ENCODE measurements around the gene OGN. TPM values are rescaled to one million over a fixed set of nuclear protein-coding genes. Genes with fewer than 3 reads are reported as not detected.

The OGN gene
- total and polyA plus RNA-seq, 2 of the 13 experiments (the other 11 are each of a cell fraction or from before 2014, with no cell fraction given) = not detected

DNA sequence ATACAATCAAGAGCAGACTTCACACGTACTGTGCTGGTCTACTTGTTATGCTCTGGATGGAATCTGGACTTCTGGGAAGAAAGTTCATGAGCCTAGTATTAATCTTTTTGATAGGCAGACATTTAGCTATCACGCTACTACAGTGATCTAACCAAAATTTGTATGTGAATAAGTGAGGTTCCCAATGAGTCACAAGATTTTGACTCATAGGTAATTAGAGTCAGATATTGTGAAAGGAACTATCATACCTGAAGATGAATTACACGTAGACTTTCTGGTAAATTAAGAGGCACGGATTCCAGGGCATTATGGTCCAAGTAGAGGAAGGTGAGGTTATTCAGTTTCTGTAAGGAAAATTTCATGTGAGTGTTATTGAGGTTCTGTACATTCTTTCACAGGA is 18.4 kb downstream of the OGN start:
- Histone ChIP-seq H3K9me3 (ENCODE audit: low read length) (no peaks in the 10 kb centered on the region), H3K36me3 (replicated peaks in 1 of 2; ENCODE audit: control insufficient read depth in 1 of 2, insufficient read depth in 2 of 2, low read length in 2 of 2) (no peaks in the 10 kb centered on the region), H3K4me1 (ENCODE audit: insufficient read depth, low read length) (no peaks in the 10 kb centered on the region), H3K79me2 (ENCODE audit: insufficient read depth, low read length) (no peaks in the 10 kb centered on the region), H4K20me1 (ENCODE audit: insufficient read depth, low read length) (no peaks in the 10 kb centered on the region), H2AFZ (ENCODE audit: low read length) (no peak overlapping the region), H3K9ac (ENCODE audit: insufficient read depth, low read depth, low read length) (no peak overlapping the region), H3K4me2 (ENCODE audit: low read depth, low read length) (no peak overlapping the region), H3K4me3 (replicated peaks in 1 of 3; ENCODE audit: insufficient read depth in 1 of 3, low read depth in 2 of 3, low read length in 3 of 3) (no peak overlapping the region), H3K27ac (ENCODE audit: extremely low read length, insufficient read depth, low read length) (no peak overlapping the region), H3K27me3 (ENCODE audit: control insufficient read depth in 1 of 2, insufficient read depth in 2 of 2, low read length in 2 of 2) (no peaks in the 10 kb centered on the region)
- no peak for TF ChIP-seq NR2F1 (CRISPR knock-in tag; IDR thresholded peaks at IDR 0.05)
- TF ChIP-seq, protein P1, sequence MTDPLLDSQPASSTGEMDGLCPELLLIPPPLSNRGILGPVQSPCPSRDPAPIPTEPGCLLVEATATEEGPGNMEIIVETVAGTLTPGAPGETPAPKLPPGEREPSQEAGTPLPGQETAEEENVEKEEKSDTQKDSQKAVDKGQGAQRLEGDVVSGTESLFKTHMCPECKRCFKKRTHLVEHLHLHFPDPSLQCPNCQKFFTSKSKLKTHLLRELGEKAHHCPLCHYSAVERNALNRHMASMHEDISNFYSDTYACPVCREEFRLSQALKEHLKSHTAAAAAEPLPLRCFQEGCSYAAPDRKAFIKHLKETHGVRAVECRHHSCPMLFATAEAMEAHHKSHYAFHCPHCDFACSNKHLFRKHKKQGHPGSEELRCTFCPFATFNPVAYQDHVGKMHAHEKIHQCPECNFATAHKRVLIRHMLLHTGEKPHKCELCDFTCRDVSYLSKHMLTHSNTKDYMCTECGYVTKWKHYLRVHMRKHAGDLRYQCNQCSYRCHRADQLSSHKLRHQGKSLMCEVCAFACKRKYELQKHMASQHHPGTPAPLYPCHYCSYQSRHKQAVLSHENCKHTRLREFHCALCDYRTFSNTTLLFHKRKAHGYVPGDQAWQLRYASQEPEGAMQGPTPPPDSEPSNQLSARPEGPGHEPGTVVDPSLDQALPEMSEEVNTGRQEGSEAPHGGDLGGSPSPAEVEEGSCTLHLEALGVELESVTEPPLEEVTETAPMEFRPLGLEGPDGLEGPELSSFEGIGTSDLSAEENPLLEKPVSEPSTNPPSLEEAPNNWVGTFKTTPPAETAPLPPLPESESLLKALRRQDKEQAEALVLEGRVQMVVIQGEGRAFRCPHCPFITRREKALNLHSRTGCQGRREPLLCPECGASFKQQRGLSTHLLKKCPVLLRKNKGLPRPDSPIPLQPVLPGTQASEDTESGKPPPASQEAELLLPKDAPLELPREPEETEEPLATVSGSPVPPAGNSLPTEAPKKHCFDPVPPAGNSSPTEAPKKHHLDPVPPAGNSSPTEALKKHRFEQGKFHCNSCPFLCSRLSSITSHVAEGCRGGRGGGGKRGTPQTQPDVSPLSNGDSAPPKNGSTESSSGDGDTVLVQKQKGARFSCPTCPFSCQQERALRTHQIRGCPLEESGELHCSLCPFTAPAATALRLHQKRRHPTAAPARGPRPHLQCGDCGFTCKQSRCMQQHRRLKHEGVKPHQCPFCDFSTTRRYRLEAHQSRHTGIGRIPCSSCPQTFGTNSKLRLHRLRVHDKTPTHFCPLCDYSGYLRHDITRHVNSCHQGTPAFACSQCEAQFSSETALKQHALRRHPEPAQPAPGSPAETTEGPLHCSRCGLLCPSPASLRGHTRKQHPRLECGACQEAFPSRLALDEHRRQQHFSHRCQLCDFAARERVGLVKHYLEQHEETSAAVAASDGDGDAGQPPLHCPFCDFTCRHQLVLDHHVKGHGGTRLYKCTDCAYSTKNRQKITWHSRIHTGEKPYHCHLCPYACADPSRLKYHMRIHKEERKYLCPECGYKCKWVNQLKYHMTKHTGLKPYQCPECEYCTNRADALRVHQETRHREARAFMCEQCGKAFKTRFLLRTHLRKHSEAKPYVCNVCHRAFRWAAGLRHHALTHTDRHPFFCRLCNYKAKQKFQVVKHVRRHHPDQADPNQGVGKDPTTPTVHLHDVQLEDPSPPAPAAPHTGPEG (CRISPR knock-in tag; IDR thresholded peaks at IDR 0.05) = no peak
- no peak for TF ChIP-seq KDM4B (CRISPR knock-in tag; IDR thresholded peaks at IDR 0.05)
- TF ChIP-seq ZMAT3 (CRISPR knock-in tag; conservative IDR thresholded peaks at IDR 0.05) = no peak
- POLR2A ChIA-PET = no interaction called here
- no peak for DNase-seq (ENCODE audit: low spot score)
- in situ Hi-C loops (cut with HindIII; ENCODE audit: extremely low pct_ligation_motif_present, low pct_unique_long_range_greater_than_20kb) = no loop called here
- intact Hi-C loops (cut with micrococcal nuclease; ENCODE audit: unreplicated experiment) = no loop called here
- ATAC-seq = no peak
- WGBS (ENCODE audit: low lambda C conversion rate) = 95% methylated on average over 4 of the region's 4 CpGs
- no TSS peak for BruUV-seq (replicated peaks)
- CTCF ChIA-PET (ENCODE audit: low intra/inter-chr PET ratio, low total read pairs) = no interaction called here
- no peak for FAIRE-seq

Measured in HepG2 (cell line).